Measurements from ENCODE around the gene TOR1A. TPM values are rescaled to one million over a fixed set of nuclear protein-coding genes. Genes with fewer than 3 reads are reported as not detected.

Gene TOR1A
- total RNA-seq, 1 experiment from 2014 or later: 40.4 TPM

DNA sequence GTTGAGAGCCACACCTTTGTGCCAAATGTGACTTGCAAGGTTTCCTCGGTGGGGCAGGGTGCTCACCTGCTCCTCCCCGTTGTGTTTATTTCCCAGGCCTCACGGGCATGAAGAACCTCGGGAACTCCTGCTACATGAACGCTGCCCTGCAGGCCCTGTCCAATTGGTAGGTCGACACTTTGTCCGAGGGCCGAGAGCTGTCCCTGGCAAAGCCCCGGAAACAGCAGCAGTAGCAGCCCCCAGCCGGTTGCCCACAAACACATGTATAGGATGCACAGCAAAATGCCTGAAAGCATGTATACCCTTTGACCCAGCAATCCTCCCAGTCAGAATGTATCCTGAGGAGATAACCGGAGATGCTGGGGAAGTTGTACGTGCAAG, 37.5 kb upstream of the TOR1A start:
- Mint-ChIP-seq H3K4me3 (ENCODE audit: unreplicated experiment) (no peak overlapping the region), H3K27ac (ENCODE audit: low read depth, unreplicated experiment) (no peak overlapping the region), H3K27me3 (ENCODE audit: insufficient read depth, unreplicated experiment) (no peaks in the 10 kb centered on the region), H3K36me3 (ENCODE audit: insufficient read depth, unreplicated experiment) (peaks cover 41% of the 10 kb centered on the region), H3K9me3 (ENCODE audit: unreplicated experiment) (no peaks in the 10 kb centered on the region), H3K4me1 (ENCODE audit: insufficient read depth, unreplicated experiment) (peaks cover 5% of the 10 kb centered on the region)
- no peak for DNase-seq (ENCODE audit: unreplicated experiment)
- ChIA-PET CTCF (no interaction called here), POLR2A (no interaction called here)
- BruUV-seq (replicated peaks): no TSS peak
- intact Hi-C loops (cut with micrococcal nuclease): no loop called here
- TF ChIP-seq, protein P1, sequence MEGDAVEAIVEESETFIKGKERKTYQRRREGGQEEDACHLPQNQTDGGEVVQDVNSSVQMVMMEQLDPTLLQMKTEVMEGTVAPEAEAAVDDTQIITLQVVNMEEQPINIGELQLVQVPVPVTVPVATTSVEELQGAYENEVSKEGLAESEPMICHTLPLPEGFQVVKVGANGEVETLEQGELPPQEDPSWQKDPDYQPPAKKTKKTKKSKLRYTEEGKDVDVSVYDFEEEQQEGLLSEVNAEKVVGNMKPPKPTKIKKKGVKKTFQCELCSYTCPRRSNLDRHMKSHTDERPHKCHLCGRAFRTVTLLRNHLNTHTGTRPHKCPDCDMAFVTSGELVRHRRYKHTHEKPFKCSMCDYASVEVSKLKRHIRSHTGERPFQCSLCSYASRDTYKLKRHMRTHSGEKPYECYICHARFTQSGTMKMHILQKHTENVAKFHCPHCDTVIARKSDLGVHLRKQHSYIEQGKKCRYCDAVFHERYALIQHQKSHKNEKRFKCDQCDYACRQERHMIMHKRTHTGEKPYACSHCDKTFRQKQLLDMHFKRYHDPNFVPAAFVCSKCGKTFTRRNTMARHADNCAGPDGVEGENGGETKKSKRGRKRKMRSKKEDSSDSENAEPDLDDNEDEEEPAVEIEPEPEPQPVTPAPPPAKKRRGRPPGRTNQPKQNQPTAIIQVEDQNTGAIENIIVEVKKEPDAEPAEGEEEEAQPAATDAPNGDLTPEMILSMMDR (IDR thresholded peaks at IDR 0.05; ENCODE audit: unreplicated experiment): no peak

DNA sequence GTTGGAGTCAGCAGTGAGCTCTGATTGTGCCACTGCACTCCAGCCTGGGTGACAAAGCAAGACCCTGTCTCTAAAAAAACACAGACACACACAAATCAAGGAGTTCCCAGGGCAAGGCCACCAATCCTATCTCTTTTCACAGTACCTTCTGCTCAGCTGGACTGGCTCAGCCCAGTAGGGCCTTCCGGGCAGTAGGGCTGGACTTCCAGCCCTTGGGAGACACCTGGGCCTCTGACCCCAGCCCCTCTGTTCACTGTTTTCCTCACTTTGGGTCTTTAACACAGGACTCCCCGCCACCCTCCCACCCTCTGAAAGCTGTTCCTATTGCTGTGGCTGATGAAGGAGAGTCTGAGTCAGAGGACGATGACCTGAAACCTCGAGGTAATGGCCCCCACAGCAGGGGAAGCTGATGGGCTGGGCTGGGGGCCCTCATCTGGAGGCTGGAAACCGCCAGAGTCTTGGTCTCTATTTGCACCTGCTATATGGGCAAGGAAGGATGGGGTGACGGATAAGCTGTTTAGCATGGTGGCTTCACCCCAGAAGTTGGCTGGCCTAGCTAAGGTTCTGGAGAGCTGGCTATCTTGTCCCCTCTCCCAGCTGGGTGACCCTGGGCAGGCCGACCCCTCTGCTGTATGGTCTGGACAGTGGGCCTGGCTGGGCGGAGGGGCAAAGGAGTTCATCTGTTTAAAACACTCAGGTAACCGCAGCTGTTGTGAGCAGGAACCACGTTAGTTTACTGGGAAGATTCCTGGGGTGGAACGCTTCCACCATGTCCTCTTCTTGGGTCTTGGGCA, 36.9 kb upstream of the TOR1A start:
- no peak overlapping the region for H3K4me3 Mint-ChIP-seq (ENCODE audit: unreplicated experiment)
- BruUV-seq (replicated peaks): no TSS peak
- ChIA-PET CTCF (no interaction called here), POLR2A (interaction anchor here (0.6 kb wide), 1 partner anchor 719 kb away, joined by 4 read pairs; no protein-coding TSS in a partner anchor)
- intact Hi-C loops (cut with micrococcal nuclease): no loop called here
- TF ChIP-seq, protein P1 (IDR thresholded peaks at IDR 0.05; ENCODE audit: unreplicated experiment): no peak
- no peaks in the 10 kb centered on the region for H3K27me3 Mint-ChIP-seq (ENCODE audit: insufficient read depth, unreplicated experiment)
- no peak overlapping the region for H3K27ac Mint-ChIP-seq (ENCODE audit: low read depth, unreplicated experiment)
- H3K36me3 Mint-ChIP-seq (ENCODE audit: insufficient read depth, unreplicated experiment): peaks cover 41% of the 10 kb centered on the region
- peaks cover 5% of the 10 kb centered on the region for H3K4me1 Mint-ChIP-seq (ENCODE audit: insufficient read depth, unreplicated experiment)
- H3K9me3 Mint-ChIP-seq (ENCODE audit: unreplicated experiment): no peaks in the 10 kb centered on the region
- no peak for DNase-seq (ENCODE audit: unreplicated experiment)

DNA sequence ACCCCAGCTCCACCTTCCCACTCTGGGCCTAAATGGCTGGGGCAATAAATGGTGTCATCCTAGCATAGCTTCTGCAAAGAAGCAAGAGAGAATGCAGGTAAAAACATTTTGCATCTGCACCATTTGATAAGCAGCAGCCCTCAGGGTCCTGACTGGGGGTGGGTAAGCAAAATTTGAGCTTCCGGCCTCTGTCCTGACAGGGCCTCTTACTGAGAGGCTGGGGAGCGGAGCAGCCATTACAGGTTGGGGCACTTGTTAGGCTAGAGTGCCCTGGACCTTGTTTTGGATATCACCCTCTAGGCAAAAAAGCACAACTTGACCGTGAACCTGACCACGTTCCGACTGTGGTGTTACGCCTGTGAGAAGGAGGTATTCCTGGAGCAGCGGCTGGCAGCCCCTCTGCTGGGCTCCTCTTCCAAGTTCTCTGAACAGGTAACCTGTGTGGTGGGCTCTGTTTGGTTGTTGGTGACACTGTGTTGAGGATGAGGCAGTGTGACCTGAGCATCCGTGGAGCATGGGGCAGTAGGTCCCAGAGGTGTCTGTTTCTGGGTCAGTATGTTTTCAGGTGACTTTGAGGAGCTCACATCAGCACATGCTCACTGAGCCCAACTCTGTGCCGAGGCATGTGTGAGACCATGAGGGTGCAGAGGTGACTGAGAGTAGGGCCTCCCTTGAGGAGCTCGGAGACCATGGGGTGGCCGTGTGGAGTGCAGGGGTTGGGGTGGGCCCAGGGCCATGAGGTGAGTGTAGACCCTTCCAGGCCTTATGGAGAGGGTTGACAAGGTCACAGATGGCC, 34.4 kb upstream of the TOR1A start:
- Mint-ChIP-seq H3K27ac (ENCODE audit: low read depth, unreplicated experiment) (no peak overlapping the region), H3K9me3 (ENCODE audit: unreplicated experiment) (no peaks in the 10 kb centered on the region), H3K4me3 (ENCODE audit: unreplicated experiment) (no peak overlapping the region), H3K36me3 (ENCODE audit: insufficient read depth, unreplicated experiment) (peaks cover 31% of the 10 kb centered on the region), H3K4me1 (ENCODE audit: insufficient read depth, unreplicated experiment) (peaks cover 5% of the 10 kb centered on the region), H3K27me3 (ENCODE audit: insufficient read depth, unreplicated experiment) (no peaks in the 10 kb centered on the region)
- ChIA-PET POLR2A (no interaction called here), CTCF (interaction anchor here (0.6 kb wide), 1 partner anchor 46 kb away, joined by 4 read pairs; no protein-coding TSS in a partner anchor)
- intact Hi-C loops (cut with micrococcal nuclease): no loop called here
- TF ChIP-seq, protein P1 (IDR thresholded peaks at IDR 0.05; ENCODE audit: unreplicated experiment): no peak
- BruUV-seq (replicated peaks): no TSS peak
- no peak for DNase-seq (ENCODE audit: unreplicated experiment)

DNA sequence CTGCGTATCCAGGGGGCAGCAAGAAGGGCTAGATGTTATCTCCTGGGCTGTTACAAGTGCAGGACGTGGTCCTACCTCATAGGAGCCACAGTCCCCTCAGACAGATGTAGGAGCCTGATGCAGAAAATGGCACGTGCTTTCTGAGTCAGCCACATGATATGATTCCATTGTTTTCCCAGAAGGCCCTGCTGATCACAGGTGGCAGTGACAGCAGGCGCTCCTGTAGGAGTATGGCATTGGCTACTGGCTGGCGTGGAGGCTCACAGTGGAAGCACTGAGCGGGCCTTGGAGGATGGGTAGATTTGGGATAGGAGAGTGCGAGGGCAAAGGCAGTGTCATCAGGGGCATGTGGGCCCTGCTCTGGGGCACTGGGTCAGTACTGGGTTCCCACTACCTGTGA, 33.3 kb upstream of the TOR1A start:
- no TSS peak for BruUV-seq (replicated peaks)
- Mint-ChIP-seq H3K27me3 (ENCODE audit: insufficient read depth, unreplicated experiment) (no peaks in the 10 kb centered on the region), H3K27ac (ENCODE audit: low read depth, unreplicated experiment) (no peak overlapping the region), H3K4me3 (ENCODE audit: unreplicated experiment) (no peak overlapping the region), H3K36me3 (ENCODE audit: insufficient read depth, unreplicated experiment) (peaks cover 24% of the 10 kb centered on the region), H3K9me3 (ENCODE audit: unreplicated experiment) (no peaks in the 10 kb centered on the region), H3K4me1 (ENCODE audit: insufficient read depth, unreplicated experiment) (peaks cover 5% of the 10 kb centered on the region)
- no peak for DNase-seq (ENCODE audit: unreplicated experiment)
- TF ChIP-seq, protein P1 (IDR thresholded peaks at IDR 0.05; ENCODE audit: unreplicated experiment): no peak
- intact Hi-C loops (cut with micrococcal nuclease): no loop called here
- ChIA-PET POLR2A (no interaction called here), CTCF (no interaction called here)
